Common myeloid progenitor, CD34-positive (primary cell): Measurements from ENCODE around the gene PTPRD.

Experiments used
- CTCF ChIA-PET: fragments of 350-600 bp; sonication (Branson Sonifier 250); formaldehyde crosslinking; loops from one replicate; lab custom pipeline; 2021; ENCODE audit warnings: antibody characterized with exemption; lab: Charles Lee
- POLR2A ChIA-PET: fragments of 350-600 bp; sonication (Branson Sonifier 250); formaldehyde crosslinking; loops from one replicate; lab custom pipeline; 2021; ENCODE audit warnings: antibody characterized with exemption; lab: Charles Lee
- DNase-seq, 3 donors: peaks; one replicate each; pipeline versions ENCODE4 v3.0.0 to v3.0.0-alpha.2; 2013
- H3K27ac ChIP-seq, 2 experiments: 1 replicate in 1 of 2; 2 replicates in 1 of 2; pipeline ENCODE4 v1.7.0; 2013; ENCODE audit warnings: inconsistent platforms in 2 of 2, low read length in 2 of 2, mild to moderate bottlenecking in 2 of 2, low read depth in 1 of 2, moderate library complexity in 1 of 2; ENCODE audit not compliant: severe bottlenecking in 2 of 2, insufficient read depth in 1 of 2, poor library complexity in 1 of 2
- H3K27me3 ChIP-seq, 5 experiments: replicated peaks in 2 of 5; 1 replicate in 3 of 5; 2 replicates in 2 of 5; pipeline versions ENCODE4 v1.6.1 to v1.7.0; 2013; ENCODE audit warnings: low read length in 4 of 5, mild to moderate bottlenecking in 2 of 5, moderate library complexity in 2 of 5, inconsistent platforms in 1 of 5; ENCODE audit not compliant: insufficient read depth in 5 of 5, control insufficient read depth in 4 of 5
- H3K36me3 ChIP-seq, 4 experiments: 1 replicate in 2 of 4; 2 replicates in 2 of 4; pipeline versions ENCODE4 v1.6.1 to v1.7.0; 2013; ENCODE audit warnings: low read length in 3 of 4, control low read depth in 1 of 4, mild to moderate bottlenecking in 1 of 4; ENCODE audit not compliant: control insufficient read depth in 4 of 4, insufficient read depth in 4 of 4
- H3K4me1 ChIP-seq, 4 experiments: 1 replicate in 3 of 4; 2 replicates in 1 of 4; pipeline versions ENCODE4 v1.6.1 to v1.7.1; 2013; ENCODE audit warnings: low read length in 3 of 4, mild to moderate bottlenecking in 3 of 4, control low read depth in 1 of 4, inconsistent platforms in 1 of 4, moderate library complexity in 1 of 4; ENCODE audit not compliant: control insufficient read depth in 4 of 4, insufficient read depth in 4 of 4; ENCODE audit errors: control extremely low read depth in 1 of 4
- H3K4me3 ChIP-seq, 7 experiments: 1 replicate in 4 of 7; 2 replicates in 3 of 7; pipeline versions ENCODE4 v1.5.1 to v1.7.0; 2013; ENCODE audit warnings: mild to moderate bottlenecking in 7 of 7, low read length in 6 of 7, moderate library complexity in 6 of 7, inconsistent platforms in 2 of 7, low read depth in 2 of 7, control low read depth in 1 of 7; ENCODE audit not compliant: insufficient read depth in 4 of 7, control insufficient read depth in 1 of 7; ENCODE audit errors: extremely low read depth in 1 of 7
- H3K9me3 ChIP-seq, 5 experiments: 1 replicate in 4 of 5; 2 replicates in 1 of 5; pipeline versions ENCODE4 v1.6.1 to v1.7.1; 2013; ENCODE audit warnings: low read length in 4 of 5, mild to moderate bottlenecking in 2 of 5, inconsistent platforms in 1 of 5, low read depth in 1 of 5, moderate library complexity in 1 of 5; ENCODE audit not compliant: control insufficient read depth in 4 of 5, insufficient read depth in 2 of 5; ENCODE audit errors: control extremely low read depth in 1 of 5
- WGBS: methylation state at CpG from one replicate; pipeline ENCODE4 v1.1.5; 2013; ENCODE audit not compliant: insufficient coverage; 5-methylcytosine and 5-hydroxymethylcytosine counted together

The PTPRD gene

DNA sequence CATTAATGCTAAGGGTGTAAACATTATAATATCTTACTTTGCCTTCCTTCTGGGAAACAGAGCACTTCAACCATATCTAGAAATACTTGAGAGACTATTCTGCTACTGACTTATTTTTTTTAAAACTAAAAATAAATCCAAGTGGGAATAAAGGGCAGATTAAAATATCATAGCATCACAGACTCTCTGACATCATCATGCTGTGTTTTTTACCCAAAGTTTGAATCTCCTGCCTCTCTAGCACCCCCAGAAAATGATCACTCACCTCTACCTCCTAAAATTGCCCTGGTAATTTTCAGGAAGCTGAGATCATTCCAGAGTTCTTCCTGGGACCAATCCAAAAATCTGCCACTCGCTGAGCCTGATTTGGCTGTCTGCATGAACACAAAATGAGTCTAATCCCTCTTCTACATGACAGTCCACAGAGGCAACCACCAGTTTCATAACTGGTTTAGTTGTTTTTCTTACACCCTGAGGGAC lies 1999.4 kb downstream of the PTPRD start:
- POLR2A ChIA-PET = no interaction called here
- CTCF ChIA-PET = no interaction called here
- H3K9me3 ChIP-seq = no peaks in the 10 kb centered on the region
- H3K27me3 ChIP-seq = no peaks in the 10 kb centered on the region
- H3K36me3 ChIP-seq = no peaks in the 10 kb centered on the region
- H3K4me1 ChIP-seq = no peaks in the 10 kb centered on the region
- no peak for DNase-seq
- no peak overlapping the region for H3K27ac ChIP-seq
- 100% methylated on average over 1 of the region's 1 CpG for WGBS
- H3K4me3 ChIP-seq = no peak overlapping the region

DNA sequence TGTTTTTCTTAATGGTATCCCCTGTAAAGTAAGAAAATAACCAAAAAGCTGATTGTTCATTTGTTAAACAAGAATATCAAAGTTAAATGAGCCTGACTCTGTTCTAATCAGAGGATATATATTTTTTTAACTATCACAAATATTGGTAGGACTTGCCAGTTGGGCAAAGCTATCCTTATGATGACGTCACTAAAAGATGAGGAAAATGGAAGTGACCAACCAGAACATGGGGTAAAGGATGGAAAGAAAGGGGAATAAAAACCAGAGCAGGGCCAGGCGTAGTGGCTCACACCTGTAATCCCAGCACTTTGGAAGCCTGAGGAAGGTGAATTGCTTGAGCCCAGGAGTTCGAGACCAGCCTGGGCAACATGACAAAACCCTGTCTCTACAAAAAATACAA lies 2001.6 kb downstream of the PTPRD start:
- Histone ChIP-seq H3K36me3 (no peaks in the 10 kb centered on the region), H3K27ac (no peak overlapping the region), H3K9me3 (no peaks in the 10 kb centered on the region), H3K4me1 (no peaks in the 10 kb centered on the region), H3K4me3 (no peak overlapping the region), H3K27me3 (no peaks in the 10 kb centered on the region)
- no peak for DNase-seq
- 100% methylated on average over 2 of the region's 3 CpGs for WGBS
- POLR2A ChIA-PET = no interaction called here
- CTCF ChIA-PET = no interaction called here

DNA sequence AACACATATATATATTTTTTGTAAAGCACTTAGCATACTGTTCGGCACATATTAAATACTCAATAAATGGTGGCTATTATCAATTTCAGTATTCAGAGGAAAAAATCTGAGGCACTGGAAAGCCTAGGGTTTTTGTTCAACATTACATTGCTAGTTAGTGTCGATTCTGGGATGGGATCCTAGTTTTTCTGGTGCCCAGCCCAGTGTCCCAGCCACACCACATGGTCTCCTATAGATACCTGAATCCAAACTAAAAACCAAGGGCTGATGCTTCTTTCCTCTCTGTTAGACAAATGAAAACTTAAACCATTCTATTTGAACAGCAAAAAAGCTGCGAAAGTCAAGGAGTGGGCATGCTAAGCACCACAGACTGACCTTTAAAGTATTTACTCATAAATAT lies 2002.5 kb downstream of the PTPRD start:
- DNase-seq = no peak
- POLR2A ChIA-PET = no interaction called here
- WGBS = 100% methylated on average over 1 of the region's 3 CpGs

DNA sequence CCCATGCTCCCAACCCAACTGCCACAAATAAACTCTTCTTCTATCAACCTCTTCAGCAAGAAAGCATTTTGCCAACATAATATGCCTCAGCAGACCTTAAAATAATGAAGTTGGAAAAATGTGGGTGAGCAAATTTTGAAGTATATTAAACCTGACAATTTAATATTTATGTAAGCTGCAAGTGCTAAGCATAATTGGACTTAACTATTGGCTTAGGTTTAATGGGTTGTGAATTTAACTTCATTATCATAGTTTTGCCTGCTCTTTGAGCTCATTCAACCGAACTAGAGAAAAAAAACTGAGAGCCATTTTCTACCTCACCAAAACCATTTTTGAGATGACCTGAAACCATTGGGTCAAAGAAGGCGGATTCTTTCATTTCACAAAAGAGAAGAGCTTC lies 2007.7 kb downstream of the PTPRD start:
- POLR2A ChIA-PET = no interaction called here
- Histone ChIP-seq H3K4me1 (no peaks in the 10 kb centered on the region), H3K27ac (no peak overlapping the region), H3K27me3 (no peaks in the 10 kb centered on the region), H3K4me3 (no peak overlapping the region), H3K36me3 (no peaks in the 10 kb centered on the region), H3K9me3 (no peaks in the 10 kb centered on the region)
- CTCF ChIA-PET = no interaction called here
- WGBS = 63% methylated on average over 2 of the region's 2 CpGs
- no peak for DNase-seq

More for the DNA sequence above, 2002.5 kb downstream of the PTPRD start:
- no peaks in the 10 kb centered on the region for H3K9me3 ChIP-seq
- no peak overlapping the region for H3K27ac ChIP-seq
- CTCF ChIA-PET = interaction anchor here (1.2 kb wide), 1 partner anchor 37 kb away, joined by 3 read pairs; no protein-coding TSS in a partner anchor
- no peaks in the 10 kb centered on the region for H3K4me1 ChIP-seq
- no peaks in the 10 kb centered on the region for H3K36me3 ChIP-seq
- H3K4me3 ChIP-seq = no peak overlapping the region
- no peaks in the 10 kb centered on the region for H3K27me3 ChIP-seq

DNA sequence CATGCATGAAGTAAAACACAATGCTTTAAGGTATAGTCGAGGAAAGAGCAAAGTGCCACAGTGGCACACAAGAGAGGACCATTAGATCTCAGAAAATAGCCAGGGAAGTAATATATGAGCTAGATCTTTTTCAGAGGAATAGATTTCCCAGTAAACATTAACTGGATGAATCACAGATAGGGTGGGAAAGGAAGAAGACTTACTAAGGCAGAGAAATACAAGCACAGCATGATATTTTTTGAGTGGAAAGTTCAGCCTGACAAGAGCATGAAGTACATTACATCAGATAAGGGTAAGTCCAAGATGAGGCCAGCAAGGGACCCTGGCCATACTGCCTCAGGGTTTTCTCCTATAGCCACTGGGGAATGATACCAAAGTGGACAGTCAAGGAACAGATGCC lies 2008.6 kb downstream of the PTPRD start:
- Histone ChIP-seq H3K9me3 (no peaks in the 10 kb centered on the region), H3K36me3 (no peaks in the 10 kb centered on the region), H3K27ac (no peak overlapping the region), H3K4me1 (no peaks in the 10 kb centered on the region), H3K4me3 (no peak overlapping the region), H3K27me3 (no peaks in the 10 kb centered on the region)
- CTCF ChIA-PET = no interaction called here
- POLR2A ChIA-PET = no interaction called here
- 90% methylated on average over 1 of the region's 1 CpG for WGBS
- no peak for DNase-seq

DNA sequence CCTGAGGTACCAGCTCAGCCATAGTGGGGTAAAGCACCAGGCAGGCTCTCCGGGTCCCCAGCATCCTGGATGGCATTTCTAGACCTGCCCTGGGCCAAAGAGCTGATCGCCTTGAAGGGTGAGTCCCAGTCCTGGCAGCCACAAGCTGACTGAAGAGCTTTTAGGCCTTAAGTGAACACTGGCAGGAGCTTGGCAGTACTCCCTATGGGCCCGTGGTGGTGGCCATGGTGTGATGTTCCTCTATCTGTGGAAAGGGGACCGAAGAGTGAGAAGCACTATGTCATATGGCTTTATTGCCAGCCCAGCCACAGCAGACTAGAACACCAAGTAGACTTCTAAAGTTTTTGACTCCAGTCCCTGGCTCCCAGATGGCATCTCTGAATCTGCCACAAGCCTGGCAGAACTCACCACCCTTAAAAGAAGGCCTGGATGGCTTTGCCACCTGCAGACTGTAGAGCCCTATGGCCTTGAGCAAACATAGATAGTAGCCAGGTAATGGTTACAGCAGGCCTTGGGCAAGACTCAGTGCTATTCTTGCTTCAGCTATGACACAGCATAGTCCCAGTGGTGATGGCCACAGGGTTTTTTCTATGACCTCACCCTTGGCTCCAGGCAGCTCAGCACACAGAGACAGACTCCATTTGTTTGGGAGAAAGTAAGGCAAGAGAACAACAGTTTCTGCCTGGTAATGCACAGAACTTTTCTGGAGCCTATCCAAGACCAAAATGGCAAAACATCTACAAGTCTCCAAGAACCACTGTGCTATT lies 2011.7 kb downstream of the PTPRD start:
- H3K4me1 ChIP-seq = no peaks in the 10 kb centered on the region
- WGBS = 96% methylated on average over 4 of the region's 4 CpGs
- no peak overlapping the region for H3K4me3 ChIP-seq
- ChIA-PET CTCF (no interaction called here), POLR2A (no interaction called here)
- no peaks in the 10 kb centered on the region for H3K36me3 ChIP-seq
- H3K27me3 ChIP-seq = no peaks in the 10 kb centered on the region
- no peak overlapping the region for H3K27ac ChIP-seq
- DNase-seq = no peak
- H3K9me3 ChIP-seq = no peaks in the 10 kb centered on the region

DNA sequence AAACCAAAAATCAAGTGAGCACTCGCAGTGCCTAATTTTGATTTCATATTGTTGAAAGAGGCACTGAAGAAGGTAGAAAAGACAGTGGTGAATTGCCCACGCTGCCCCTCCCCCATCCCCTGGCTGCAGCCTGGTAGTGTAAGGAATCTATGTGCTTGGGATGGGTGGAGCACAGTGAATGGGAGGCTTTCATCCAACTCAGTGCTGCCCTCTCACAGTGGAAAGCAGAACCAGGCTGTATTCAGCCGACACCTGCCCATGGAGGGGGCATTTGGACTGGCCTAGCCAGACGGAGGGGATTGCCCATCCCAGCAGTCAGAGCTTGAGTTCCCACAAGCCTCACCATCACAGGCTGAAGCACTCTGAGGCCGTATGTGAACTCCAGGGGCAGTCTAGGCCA lies 2012.9 kb downstream of the PTPRD start:
- ChIA-PET POLR2A (no interaction called here), CTCF (interaction anchor here (0.6 kb wide), 1 partner anchor 57 kb away, joined by 3 read pairs; no protein-coding TSS in a partner anchor)
- Histone ChIP-seq H3K36me3 (no peaks in the 10 kb centered on the region), H3K4me1 (no peaks in the 10 kb centered on the region), H3K27ac (no peak overlapping the region), H3K9me3 (no peaks in the 10 kb centered on the region), H3K27me3 (no peaks in the 10 kb centered on the region), H3K4me3 (no peak overlapping the region)
- DNase-seq = no peak
- WGBS = 100% methylated on average over 1 of the region's 5 CpGs
